Measurements from ENCODE around the gene SRGAP1. TPM values are rescaled to one million over a fixed set of nuclear protein-coding genes. Genes with fewer than 3 reads are reported as not detected.

The SRGAP1 gene
- total and polyA plus RNA-seq, 9 of the 15 experiments (the other 6 are each of a cell fraction or from before 2014, with no cell fraction given), result 0.01 to 0.13 (median 0.04) TPM; not detected in 3

DNA sequence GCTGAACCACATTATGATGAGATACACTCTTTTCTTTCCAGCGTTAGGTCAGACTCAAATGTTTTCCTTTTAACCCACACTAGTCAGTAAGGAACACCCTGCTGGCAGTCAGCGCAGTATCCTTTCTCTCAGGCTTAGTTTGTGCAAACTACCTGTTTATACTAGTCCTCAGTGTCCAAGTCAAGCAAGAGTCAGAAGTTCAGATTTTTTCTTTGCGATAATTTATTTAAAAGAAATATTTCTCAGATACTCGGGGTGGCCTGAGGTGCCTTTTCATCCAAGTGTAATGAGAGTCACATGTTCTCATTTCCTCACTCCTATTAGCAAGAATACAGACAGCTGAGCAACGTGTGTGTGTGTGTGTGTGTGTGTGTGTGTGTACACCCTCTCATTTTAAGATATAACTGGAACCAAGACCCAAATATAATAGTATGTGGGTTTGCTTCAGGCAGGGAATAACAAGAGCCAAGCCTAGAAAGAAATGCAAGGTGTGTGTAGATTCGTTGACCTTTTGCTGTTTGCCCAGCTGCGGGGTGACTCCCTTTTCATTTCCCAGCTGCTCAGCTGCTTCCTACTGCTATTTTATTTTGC, 194.9 kb downstream of the SRGAP1 start:
- intact Hi-C loops (cut with micrococcal nuclease) (no loop called here), in situ Hi-C loops (cut with MboI) (no loop called here)
- Histone ChIP-seq H3K9ac (ENCODE audit: insufficient read depth in 1 of 2, low read depth in 2 of 2, low read length in 2 of 2) (no peak overlapping the region), H4K20me1 (replicated peaks; ENCODE audit: control insufficient read depth, insufficient read depth, low read length) (no peaks in the 10 kb centered on the region), H3K36me3 (ENCODE audit: control insufficient read depth, insufficient read depth, low read length) (no peaks in the 10 kb centered on the region), H3K4me3 (no peak overlapping the region), H3K27me3 (ENCODE audit: control insufficient read depth in 2 of 2, insufficient read depth in 2 of 2, low read length in 2 of 2) (peaks cover 0 to 3% of the 10 kb centered on the region in 2 experiments; a peak in 1 of 5 replicates), H3K9me3 (replicated peaks; ENCODE audit: control insufficient read depth, insufficient read depth, low read depth, low read length) (no peaks in the 10 kb centered on the region), H3K9me1 (ENCODE audit: control insufficient read depth, insufficient read depth, low read length) (no peaks in the 10 kb centered on the region), H3K27ac (ENCODE audit: extremely low read depth, low read depth, low read length) (no peak overlapping the region), H3K4me1 (replicated peaks in 1 of 2; ENCODE audit: control insufficient read depth in 2 of 2, insufficient read depth in 2 of 2, low read length in 2 of 2) (no peaks in the 10 kb centered on the region), H3K79me2 (ENCODE audit: control insufficient read depth, insufficient read depth, low read length) (no peaks in the 10 kb centered on the region), H3K4me2 (ENCODE audit: insufficient read depth, low read length) (no peak overlapping the region), H2AFZ (ENCODE audit: low read depth, low read length) (no peak overlapping the region)
- POLR2A ChIA-PET, result no interaction called here
- no peak for FAIRE-seq
- BruUV-seq (replicated peaks), result no TSS peak
- ATAC-seq, result no peak
- CTCF ChIA-PET (ENCODE audit: low intra/inter-chr PET ratio), result no interaction called here
- WGBS (ENCODE audit: insufficient coverage, low coverage, missing lambda C conversion rate), result 2% methylated on average over 7 of the region's 7 CpGs
- TF ChIP-seq, protein P1, sequence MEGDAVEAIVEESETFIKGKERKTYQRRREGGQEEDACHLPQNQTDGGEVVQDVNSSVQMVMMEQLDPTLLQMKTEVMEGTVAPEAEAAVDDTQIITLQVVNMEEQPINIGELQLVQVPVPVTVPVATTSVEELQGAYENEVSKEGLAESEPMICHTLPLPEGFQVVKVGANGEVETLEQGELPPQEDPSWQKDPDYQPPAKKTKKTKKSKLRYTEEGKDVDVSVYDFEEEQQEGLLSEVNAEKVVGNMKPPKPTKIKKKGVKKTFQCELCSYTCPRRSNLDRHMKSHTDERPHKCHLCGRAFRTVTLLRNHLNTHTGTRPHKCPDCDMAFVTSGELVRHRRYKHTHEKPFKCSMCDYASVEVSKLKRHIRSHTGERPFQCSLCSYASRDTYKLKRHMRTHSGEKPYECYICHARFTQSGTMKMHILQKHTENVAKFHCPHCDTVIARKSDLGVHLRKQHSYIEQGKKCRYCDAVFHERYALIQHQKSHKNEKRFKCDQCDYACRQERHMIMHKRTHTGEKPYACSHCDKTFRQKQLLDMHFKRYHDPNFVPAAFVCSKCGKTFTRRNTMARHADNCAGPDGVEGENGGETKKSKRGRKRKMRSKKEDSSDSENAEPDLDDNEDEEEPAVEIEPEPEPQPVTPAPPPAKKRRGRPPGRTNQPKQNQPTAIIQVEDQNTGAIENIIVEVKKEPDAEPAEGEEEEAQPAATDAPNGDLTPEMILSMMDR (IDR thresholded peaks at IDR 0.05 in 2 of 3, conservative IDR thresholded peaks at IDR 0.05 in 1 of 3; ENCODE audit: insufficient read depth in 2 of 3, low read depth in 1 of 3, low read length in 3 of 3), result no peak
- TF ChIP-seq, protein P2, sequence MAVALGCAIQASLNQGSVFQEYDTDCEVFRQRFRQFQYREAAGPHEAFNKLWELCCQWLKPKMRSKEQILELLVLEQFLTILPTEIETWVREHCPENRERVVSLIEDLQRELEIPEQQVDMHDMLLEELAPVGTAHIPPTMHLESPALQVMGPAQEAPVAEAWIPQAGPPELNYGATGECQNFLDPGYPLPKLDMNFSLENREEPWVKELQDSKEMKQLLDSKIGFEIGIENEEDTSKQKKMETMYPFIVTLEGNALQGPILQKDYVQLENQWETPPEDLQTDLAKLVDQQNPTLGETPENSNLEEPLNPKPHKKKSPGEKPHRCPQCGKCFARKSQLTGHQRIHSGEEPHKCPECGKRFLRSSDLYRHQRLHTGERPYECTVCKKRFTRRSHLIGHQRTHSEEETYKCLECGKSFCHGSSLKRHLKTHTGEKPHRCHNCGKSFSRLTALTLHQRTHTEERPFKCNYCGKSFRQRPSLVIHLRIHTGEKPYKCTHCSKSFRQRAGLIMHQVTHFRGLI (CRISPR knock-in tag; IDR thresholded peaks at IDR 0.05), result no peak
- TF ChIP-seq, protein P3, sequence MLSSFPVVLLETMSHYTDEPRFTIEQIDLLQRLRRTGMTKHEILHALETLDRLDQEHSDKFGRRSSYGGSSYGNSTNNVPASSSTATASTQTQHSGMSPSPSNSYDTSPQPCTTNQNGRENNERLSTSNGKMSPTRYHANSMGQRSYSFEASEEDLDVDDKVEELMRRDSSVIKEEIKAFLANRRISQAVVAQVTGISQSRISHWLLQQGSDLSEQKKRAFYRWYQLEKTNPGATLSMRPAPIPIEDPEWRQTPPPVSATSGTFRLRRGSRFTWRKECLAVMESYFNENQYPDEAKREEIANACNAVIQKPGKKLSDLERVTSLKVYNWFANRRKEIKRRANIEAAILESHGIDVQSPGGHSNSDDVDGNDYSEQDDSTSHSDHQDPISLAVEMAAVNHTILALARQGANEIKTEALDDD (IDR thresholded peaks at IDR 0.05), result no peak
- no peak for TF ChIP-seq CBX5 (IDR thresholded peaks at IDR 0.05; ENCODE audit: borderline replicate concordance, low read depth)
- no peak for DNase-seq (ENCODE audit: extremely low read depth in 1 of 4, low spot score in 3 of 4)

Data from K562 (cell line).